Esophagus muscularis mucosa (tissue), 4 donors: ENCODE measurements around the gene KIAA0930. TPM values are rescaled to one million over a fixed set of nuclear protein-coding genes. Genes with fewer than 3 reads are reported as not detected.

Source experiments
- DNase-seq: peaks from one replicate; pipeline ENCODE4 v3.0.0-alpha.2; 2017; ENCODE audit errors: extremely low spot score
- H3K27ac ChIP-seq, 4 donors: fragments of 200-600 bp; sonication (generic); replicated peaks in 1 of 4; 1 replicate in 3 of 4; 2 replicates in 1 of 4; pipeline ENCODE4 v1.5.1; 2016 to 2019; ENCODE audit warnings: mild to moderate bottlenecking in 1 of 4
- H3K27me3 ChIP-seq, 4 donors: fragments of 200-600 bp; sonication (generic); one replicate each; pipeline versions ENCODE4 v1.5.1 to v1.6.0; 2016 to 2019
- H3K36me3 ChIP-seq, 4 donors: fragments of 200-600 bp; sonication (generic); one replicate each; pipeline ENCODE4 v1.5.1; 2016 to 2019
- H3K4me1 ChIP-seq, 4 donors: fragments of 200-600 bp; sonication (generic); one replicate each; pipeline ENCODE4 v1.5.1; 2016 to 2019
- H3K4me3 ChIP-seq, 4 donors: fragments of 200-600 bp; sonication (generic); 1 replicate in 2 of 4; 2 replicates in 2 of 4; pipeline ENCODE4 v1.5.1; 2016 to 2019; ENCODE audit warnings: mild to moderate bottlenecking in 4 of 4, moderate library complexity in 1 of 4
- H3K9me3 ChIP-seq, 4 donors: fragments of 200-600 bp; sonication (generic); 1 replicate in 3 of 4; 2 replicates in 1 of 4; pipeline ENCODE4 v1.5.1; 2016 to 2019
- CTCF ChIP-seq, 3 experiments: fragments of 200-600 bp in 2 of 3; fragments of 450-650 bp in 1 of 3; sonication (generic) in 2 of 3; IDR thresholded peaks; one replicate each; pipeline ENCODE4 v1.5.1; 2017 to 2019; ENCODE audit warnings: antibody characterized with exemption in 3 of 3, mild to moderate bottlenecking in 2 of 3, moderate library complexity in 1 of 3
- EP300 ChIP-seq: sonication (generic); formaldehyde crosslinking; IDR thresholded peaks from one replicate; pipeline ENCODE4 v1.6.1; 2017; ENCODE audit warnings: antibody characterized with exemption
- POLR2A ChIP-seq: fragments of 450-650 bp; IDR thresholded peaks from one replicate; pipeline ENCODE4 v1.6.1; 2017; ENCODE audit warnings: antibody characterized with exemption, moderate library complexity, mild to moderate bottlenecking, low read depth
- POLR2AphosphoS5 ChIP-seq, 2 donors: sonication (generic); formaldehyde crosslinking; IDR thresholded peaks; one replicate each; pipeline ENCODE4 v1.6.1; 2017; ENCODE audit warnings: antibody characterized with exemption in 2 of 2
- WGBS: methylation state at CpG from one replicate; pipeline ENCODE4 v1.1.5; 2018; 5-methylcytosine and 5-hydroxymethylcytosine counted together
- intact Hi-C: fragments of 100-400 bp; cut with DNase I; formaldehyde crosslinking; loops from one replicate; pipeline ENCODE4 v1.15.1; 2023
- total RNA-seq, 4 donors: library from RNA; depleted of rRNA; stranded (reverse); fragments of >200 nt; gene quantifications; one replicate each; pipeline versions ENCODE4 v1.1.0 to v1.2.1, GENCODE V29; 2016

Gene KIAA0930
- total RNA-seq, 4 donors from 2014 or later, result 31.6 to 67.1 (median 46.8) TPM

- peaks cover 0 to 12% (median 10%) of the 10 kb centered on the region in 4 donors for H3K4me1 ChIP-seq
- H3K27ac ChIP-seq, result no peak overlapping the region
- H3K4me3 ChIP-seq, result no peak overlapping the region
- no peaks in the 10 kb centered on the region for H3K9me3 ChIP-seq
- no peak for TF ChIP-seq POLR2AphosphoS5 (IDR thresholded peaks at IDR 0.05)
- TF ChIP-seq POLR2A, result no peak
- TF ChIP-seq EP300, result no peak
- no peak for TF ChIP-seq CTCF (IDR thresholded peaks at IDR 0.05)
- H3K27me3 ChIP-seq, result no peaks in the 10 kb centered on the region
- DNase-seq, result no peak
- H3K36me3 ChIP-seq, result no peaks in the 10 kb centered on the region
- WGBS, result 74% methylated on average over 8 of the region's 8 CpGs
- intact Hi-C loops, result no loop called here
These were observed 8.3 kb upstream of the KIAA0930 start for GRCh38 chr22:45248832-45249561.

DNA sequence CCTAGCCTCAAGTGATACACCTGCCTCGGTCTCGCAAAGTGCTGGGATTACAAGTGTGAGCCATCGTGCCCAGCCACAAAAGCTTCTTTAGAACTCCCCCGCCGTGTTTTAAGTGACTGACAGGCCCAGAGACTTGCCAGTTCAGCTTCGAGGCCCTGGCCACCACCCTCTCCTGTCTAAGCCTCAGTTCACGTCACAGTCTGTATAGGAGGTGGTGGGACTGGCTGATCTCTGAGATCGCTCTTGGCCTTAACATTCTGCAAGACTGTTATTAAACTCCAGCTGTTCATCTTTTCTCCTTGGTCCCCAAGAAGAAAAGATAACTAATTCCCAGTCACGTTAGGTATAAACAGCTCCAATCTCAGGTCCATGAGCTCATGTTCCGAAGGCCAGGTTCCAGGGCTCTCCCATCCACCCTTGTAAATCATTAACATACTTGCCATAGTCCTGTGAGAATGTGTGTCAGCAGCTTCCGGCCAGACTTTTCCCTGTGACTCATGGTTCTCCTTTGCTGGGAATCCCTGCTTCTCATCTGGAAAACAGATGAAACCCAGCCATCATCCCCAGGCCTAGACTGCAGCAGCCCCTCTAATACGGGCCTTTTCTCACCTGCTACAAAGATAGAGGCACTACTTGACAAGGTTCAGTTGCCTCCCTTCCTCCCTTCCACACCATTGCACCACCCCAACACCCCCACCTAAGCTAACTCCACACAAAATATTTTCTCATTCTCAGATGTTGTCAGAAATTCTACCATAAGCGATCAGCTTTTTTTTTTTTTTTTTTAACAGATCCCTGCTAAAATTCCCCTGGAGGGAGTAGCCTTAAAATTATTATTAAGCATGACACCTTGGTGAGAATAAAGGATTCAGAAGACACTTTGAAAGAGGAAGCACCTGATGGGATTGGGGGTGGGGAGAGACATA is 5.6 kb upstream of the KIAA0930 start:
- intact Hi-C loops, result no loop called here
- Histone ChIP-seq H3K4me3 (no peak overlapping the region), H3K9me3 (no peaks in the 10 kb centered on the region), H3K27me3 (no peaks in the 10 kb centered on the region), H3K27ac (peak overlapping the region; percentile 54 to 81 (median 76)), H3K36me3 (no peaks in the 10 kb centered on the region), H3K4me1 (peaks cover under 1 to 19% (median 16%) of the 10 kb centered on the region in 4 donors)
- no peak for DNase-seq
- TF ChIP-seq POLR2AphosphoS5 (IDR thresholded peaks at IDR 0.05), result peak; percentile 42 to 57
- TF ChIP-seq CTCF (IDR thresholded peaks at IDR 0.05), result no peak
- 62% methylated on average over 13 of the region's 13 CpGs for whole genome bisulfite sequencing

GRCh38 chr22:45244916-45245315 is 4.2 kb upstream of the KIAA0930 start:
- Histone ChIP-seq H3K4me1 (peaks cover 8 to 28% (median 26%) of the 10 kb centered on the region in 4 donors), H3K36me3 (no peaks in the 10 kb centered on the region), H3K27ac (no peak overlapping the region), H3K27me3 (no peaks in the 10 kb centered on the region), H3K4me3 (no peak overlapping the region), H3K9me3 (no peaks in the 10 kb centered on the region)
- WGBS, result 85% methylated on average over 4 of the region's 4 CpGs
- TF ChIP-seq CTCF (IDR thresholded peaks at IDR 0.05) (no peak), POLR2A (no peak), EP300 (no peak), POLR2AphosphoS5 (IDR thresholded peaks at IDR 0.05) (no peak)
- DNase-seq, result no peak
- intact Hi-C loops, result no loop called here

DNA sequence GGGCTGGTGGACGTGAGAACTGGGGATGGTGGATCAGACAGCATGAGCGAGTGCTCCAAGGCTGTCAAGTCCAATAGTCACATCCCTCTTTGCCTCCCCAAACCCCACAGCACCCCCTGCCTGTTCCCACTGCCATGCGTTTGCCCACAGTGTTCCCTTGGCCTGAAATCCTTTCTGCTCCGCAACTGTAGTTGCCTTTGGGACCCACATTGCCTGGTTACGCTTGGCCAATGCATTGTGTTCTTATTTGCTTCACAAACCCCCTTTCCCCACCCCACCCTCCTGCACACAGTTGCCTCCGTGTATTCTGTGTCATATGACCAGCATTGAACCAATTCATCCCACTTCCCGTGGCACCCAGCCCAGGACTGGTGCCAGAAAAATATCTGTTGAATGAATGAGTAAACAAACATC is 2.1 kb upstream of the KIAA0930 start:
- Histone ChIP-seq H3K4me1 (peaks cover 13 to 40% (median 39%) of the 10 kb centered on the region in 4 donors), H3K27me3 (no peaks in the 10 kb centered on the region), H3K27ac (no peak overlapping the region), H3K36me3 (peaks cover 0 to 8% (median 4%) of the 10 kb centered on the region in 4 donors), H3K4me3 (no peak overlapping the region), H3K9me3 (no peaks in the 10 kb centered on the region)
- 68% methylated on average over 7 of the region's 7 CpGs for WGBS
- no peak for DNase-seq
- TF ChIP-seq CTCF (IDR thresholded peaks at IDR 0.05) (no peak), POLR2AphosphoS5 (IDR thresholded peaks at IDR 0.05) (no peak), POLR2A (no peak), EP300 (no peak)
- intact Hi-C loops, result no loop called here
